HL-60 (cell line): ENCODE results near the gene MIAT.

Source experiments
- CTCF ChIP-seq: IDR thresholded peaks from one replicate; pipeline ENCODE4 v1.5.1; 2011; ENCODE audit warnings: low read length, control low read depth, inconsistent platforms; ENCODE audit not compliant: insufficient read depth
- GABPA ChIP-seq: IDR thresholded peaks from 2 replicates; pipeline ENCODE4 v1.6.1; 2012; ENCODE audit warnings: low read depth
- REST ChIP-seq: IDR thresholded peaks from 2 replicates; pipeline ENCODE4 v1.6.1; 2012; ENCODE audit warnings: low read depth; ENCODE audit not compliant: insufficient replicate concordance
- SPI1 ChIP-seq: IDR thresholded peaks from 2 replicates; pipeline ENCODE4 v1.6.1; 2012; ENCODE audit warnings: low read depth, mild to moderate bottlenecking, borderline replicate concordance

GRCh38 chr22:26667140-26667539 is 9.8 kb downstream of the MIAT start:
- TF ChIP-seq CTCF (no peak), REST (no peak), SPI1 (no peak), GABPA (no peak)
